Hematopoietic multipotent progenitor cell (in vitro differentiated cells): ENCODE results near the gene C10orf105. TPM values are rescaled to one million over a fixed set of nuclear protein-coding genes. Genes with fewer than 3 reads are reported as not detected.
A peak's percentile ranks its signal among the peaks of the same experiment; 100 is the strongest.

ENCODE experiments used
- DNase-seq, 3 donors: peaks; one replicate each; pipeline ENCODE4 v3.0.0-alpha.2; 2011 to 2015; ENCODE audit warnings: low read depth in 2 of 3, low spot score in 2 of 3
- total RNA-seq: library from RNA; depleted of rRNA; stranded (reverse); fragments of >200 nt; gene quantifications from one replicate; pipeline ENCODE4 v1.2.3, GENCODE V29; 2012

C10orf105 gene
- total RNA-seq, 1 donor, result 0.81 TPM

DNA sequence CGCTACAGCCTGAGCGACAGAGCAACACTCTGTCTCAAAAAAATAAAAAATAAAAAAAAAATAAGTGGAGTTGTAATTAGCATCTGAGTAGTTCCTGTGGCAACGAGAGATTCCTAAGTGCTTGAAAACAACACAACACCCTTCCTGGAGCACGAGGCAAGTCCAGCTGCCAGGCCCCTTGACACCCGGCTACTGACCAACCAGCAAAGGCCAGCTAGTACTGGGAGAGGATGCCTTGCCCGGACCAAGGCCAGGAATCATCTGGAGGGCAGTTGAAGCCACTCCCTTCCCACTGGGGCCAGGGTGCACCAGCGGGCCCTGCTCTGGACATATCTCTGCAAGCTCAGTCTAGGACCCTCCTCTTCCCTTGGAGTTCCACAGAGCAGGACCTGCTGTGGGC is 536 bp downstream of the C10orf105 start:
- DNase-seq, result no peak

DNA sequence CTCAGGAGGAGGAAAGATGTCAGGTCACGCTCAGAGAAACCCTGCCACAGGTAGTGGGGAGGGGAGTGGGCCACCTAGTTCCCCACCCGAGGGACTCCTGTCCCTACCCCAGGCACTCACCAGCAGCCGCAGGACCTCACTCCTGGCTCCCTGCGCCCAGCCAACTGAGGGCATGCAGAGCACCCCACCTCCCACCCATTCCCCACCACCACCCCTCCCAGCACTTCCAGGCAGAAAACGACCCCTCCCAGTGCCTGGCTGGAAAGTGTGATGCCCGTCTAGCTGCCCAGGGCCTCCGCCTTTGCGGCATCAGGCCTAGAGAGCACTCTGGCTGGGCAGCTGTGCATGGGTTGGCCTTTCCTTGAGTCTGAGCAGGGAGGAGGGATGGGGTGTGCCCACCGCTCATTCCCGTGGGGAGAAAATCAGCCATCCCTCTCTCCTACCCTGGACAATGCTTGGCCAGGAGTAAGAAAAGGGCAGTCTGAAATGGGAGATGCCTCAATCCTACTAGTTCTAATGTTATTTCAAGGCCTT is 1.3 kb downstream of the C10orf105 start:
- DNase-seq, result no peak

DNA sequence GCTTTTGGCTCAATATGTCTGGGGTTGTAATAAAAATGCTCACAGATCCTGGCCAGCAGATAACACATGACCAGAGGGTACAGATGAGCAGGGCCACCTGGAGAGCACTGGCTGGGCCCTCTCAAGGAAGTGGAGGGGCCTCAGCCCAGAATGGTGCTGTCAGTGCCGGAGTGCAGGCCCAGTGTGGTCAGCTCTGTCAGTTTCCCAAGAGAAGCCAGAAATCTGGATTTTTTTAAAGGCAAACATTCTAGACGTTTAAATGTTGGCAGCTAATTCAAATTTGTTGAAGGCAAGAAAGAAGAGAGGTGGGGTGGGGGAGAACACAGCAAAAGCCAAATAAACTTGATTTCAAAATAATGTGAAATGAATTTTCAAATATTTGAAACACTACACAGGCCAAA is 2.0 kb downstream of the C10orf105 start:
- no peak for DNase-seq

DNA sequence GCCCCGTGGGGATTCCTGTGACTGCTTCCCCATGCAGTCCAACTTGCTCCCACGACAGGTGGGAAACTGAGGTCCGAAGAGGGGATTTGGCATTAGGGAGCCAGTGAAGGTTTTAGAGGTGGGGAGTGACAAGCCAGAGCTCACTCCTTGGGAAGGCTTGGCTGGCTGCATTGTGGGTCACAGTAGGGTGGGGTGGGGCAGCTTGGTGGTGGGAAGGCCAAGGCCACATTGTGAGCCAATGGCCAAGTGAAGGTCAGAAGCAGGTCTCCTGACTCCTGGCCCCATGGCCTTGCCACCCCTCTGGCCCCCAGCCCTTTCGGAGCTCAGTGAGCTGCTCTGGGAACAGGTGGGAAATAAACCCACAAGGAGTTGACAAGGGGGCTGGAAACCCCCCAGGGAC is 2.5 kb downstream of the C10orf105 start:
- DNase-seq, result no peak

DNA sequence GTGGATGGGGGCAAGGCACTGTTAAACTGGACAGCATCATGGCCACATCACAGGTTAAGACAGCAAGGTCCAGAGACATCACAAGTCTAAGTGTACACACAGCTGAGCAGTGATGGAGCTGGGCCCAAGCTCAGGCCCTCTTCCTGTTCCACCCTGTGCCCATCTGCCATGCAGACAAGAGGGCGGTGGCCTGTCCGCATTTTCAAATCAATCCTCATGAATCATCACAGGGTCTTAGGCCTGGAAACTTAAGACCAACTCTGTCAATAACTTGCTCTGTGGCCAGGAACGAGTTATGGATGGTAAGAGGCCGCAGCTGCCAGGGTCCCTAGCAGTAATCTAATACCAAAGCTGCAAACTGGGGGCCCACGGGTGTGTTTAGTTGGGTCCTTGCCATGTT is 3.2 kb downstream of the C10orf105 start:
- no peak for DNase-seq

DNA sequence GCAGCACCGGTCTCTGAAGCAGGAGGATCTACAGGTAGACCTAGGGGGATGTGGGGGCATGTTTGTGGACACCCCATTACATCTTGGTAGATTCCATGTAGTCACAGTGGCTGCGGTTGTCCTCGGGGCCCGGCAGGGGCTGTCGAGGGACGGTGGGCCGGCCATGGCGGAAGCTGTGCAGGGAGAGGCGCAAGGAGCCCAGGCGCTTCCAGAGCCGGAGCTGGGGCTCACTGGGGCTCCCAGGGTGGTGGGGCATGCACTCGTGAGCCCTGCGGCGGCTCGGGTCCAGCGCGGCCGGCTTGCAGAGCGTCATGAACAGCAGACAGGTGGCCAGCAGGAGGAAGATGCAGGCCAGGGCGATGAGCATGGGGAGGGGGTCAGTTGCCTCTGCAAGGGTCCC is 3.7 kb downstream of the C10orf105 start:
- DNase-seq, result no peak

DNA sequence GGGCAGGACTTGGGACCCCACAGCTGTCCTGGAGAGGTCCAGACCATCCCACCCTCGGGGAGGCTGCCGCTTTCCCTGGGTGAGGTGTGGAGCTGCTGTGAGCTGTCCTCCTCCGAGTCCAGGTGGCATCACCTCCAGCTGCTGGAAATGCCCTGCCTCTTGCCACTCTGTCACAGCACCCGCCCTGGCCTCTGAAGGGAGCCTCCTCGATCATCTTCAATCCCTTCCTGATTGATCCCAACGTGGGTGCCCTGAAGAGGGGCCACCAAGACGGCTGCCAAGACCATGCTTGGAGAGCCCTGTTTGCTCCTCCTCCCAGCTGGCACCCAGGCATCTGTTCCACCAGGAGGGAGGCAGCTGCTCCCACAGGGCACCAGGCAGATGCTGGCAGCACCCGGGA is 4.6 kb downstream of the C10orf105 start:
- DNase-seq, result no peak

DNA sequence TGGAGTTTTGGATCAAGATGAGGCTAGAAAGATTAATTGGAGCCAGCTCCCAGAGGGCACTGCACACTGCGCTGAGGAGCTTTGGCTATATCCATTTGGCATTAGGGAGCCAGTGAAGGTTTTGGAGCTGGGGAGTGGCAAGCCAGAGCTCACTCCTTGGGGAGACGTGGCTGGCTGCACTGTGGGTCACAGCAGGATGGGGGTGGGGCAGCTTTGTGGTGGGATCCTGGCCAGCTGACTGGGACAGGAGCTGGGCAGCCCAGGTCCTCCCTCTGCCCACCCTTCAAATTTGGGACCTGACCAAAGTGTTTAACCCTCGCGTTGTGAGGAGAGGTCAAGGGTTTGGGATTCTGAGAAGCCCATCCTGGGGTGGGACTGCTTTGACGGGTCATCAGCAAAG is 5.0 kb downstream of the C10orf105 start:
- DNase-seq, result no peak

DNA sequence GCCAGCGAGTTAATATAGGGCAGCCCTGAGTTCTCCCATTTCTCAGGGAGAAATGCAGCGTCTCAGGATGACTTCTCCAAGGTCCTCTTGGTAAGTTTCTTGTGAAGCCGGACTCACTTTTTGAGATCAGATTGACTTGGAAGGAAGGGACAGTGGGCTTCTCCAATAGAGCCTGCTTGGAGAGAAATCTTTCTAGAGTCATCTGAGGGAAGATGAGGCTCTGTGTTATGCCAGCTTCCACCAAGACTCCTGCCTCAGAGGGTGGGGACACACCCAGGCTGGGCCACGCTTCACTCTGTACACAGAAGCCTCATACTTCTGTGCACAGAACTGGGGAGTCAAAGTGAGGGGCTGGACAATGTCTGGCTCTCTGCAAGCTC is 5.6 kb downstream of the C10orf105 start:
- no peak for DNase-seq

DNA sequence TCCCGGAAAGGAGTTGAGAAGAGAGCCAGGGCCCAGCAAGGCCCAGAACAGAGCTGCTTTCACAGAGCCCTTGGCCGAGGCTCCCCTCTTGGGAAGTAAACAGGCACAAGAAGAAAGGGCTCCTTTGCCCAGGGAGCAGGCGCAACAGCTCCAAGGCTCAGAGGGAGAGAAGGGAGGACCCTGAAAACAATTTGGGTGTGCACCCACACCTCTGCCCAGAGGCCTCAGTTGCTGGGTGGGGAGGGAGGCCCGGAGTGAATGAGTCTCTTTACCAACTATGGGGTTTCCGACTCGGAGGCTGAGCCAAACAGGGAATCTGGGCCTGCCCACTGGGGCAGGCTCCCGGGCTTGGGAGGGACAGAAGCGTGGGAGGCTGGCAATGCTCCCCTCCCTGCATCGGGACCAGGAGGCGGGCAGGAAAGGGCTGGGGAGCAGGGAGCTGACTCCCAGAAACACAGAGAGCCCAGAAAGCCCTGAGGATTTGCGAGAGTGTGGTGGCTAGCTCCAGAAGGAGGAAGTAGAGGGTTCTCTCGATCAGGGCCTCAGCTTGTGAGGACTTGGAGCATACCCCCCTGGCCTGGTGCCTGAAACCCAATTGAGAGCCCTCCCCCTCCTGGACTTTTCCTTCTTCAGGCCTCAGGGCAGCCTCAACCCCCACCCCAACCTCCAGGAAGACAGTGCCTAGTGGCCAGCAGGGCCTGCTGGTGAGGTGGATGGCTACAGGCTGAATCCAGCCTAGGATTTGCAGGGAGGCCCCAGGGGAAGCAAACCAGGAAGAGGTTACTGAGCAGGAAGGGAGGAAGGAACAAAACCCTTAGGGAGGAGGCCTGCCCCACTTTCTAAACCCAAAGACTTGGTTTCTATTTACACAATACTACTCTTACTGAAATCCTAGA is 6.2 kb downstream of the C10orf105 start:
- peak in 2 of 3 donors; percentile 22 to 58 for DNase-seq

DNA sequence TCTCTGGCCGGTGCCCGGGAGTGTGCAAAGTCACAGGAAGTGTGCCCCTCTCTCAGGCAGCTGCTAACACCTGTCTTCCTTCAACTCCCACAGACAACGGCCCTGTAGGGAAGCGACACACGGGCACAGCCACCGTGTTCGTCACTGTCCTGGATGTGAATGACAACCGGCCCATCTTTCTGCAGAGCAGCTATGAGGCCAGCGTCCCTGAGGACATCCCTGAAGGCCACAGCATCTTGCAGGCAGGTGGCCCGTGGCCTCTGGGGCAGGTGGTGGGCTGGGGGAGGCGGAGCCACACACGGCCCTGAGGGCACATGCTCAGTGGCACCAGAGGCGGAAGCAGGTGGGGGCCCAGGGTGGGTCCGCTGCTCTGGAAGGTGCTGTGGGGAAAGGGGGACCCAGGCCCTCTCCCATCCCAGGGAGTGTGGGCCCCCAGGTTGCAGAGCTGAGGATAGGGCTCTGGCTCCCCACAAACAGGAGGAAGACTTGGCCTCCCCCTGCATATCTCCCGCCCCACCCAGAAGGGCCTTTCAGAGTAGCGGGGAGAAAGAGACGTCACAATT is 6.9 kb downstream of the C10orf105 start:
- DNase-seq, result no peak

DNA sequence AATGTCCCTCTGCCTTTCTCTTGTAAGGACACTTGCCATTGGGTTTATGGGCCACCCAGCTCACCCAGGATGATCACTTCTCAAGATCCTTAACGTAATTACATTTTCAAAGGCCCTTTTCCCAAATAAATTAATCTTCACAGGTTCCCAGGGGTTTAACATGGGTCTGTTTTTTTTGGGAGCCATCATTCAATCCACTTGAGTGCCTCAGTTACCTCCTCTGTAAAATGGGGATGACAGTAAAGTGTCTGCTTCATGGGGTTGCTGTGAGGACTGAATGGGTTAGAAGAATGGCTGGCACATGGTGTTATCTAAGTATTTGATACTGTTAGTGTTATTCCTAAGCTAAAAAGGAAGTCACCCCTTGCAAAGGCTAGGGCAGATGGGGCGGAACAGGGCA is 7.4 kb downstream of the C10orf105 start:
- DNase-seq, result no peak

DNA sequence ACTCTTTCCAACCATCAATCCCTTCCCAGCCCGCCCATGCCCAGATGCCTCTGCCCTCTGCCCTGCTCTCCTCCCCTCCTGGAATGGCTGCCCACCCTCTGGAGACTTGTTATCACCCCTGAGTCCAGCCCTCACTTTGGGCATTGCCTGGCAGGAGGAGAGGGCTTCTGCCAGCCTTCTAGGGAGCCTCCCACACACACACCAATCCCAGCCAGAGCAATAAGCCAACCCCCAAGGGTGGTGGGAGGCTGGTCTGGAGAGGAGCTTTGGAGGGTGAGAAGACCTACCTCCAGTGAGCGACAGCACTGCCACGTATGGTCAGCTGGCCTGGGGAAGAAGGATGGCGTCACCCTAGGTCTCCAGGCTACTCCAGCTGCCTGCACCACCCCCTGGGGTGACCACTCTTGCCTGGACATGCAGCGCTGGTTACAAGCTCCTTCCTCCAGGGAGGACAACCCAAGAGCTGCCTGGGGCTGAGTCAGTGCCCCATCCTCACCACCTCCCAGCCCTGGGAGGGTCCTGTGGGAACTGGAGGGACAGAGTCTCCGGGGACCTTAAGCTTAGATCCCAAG is 8.4 kb downstream of the C10orf105 start:
- no peak for DNase-seq

DNA sequence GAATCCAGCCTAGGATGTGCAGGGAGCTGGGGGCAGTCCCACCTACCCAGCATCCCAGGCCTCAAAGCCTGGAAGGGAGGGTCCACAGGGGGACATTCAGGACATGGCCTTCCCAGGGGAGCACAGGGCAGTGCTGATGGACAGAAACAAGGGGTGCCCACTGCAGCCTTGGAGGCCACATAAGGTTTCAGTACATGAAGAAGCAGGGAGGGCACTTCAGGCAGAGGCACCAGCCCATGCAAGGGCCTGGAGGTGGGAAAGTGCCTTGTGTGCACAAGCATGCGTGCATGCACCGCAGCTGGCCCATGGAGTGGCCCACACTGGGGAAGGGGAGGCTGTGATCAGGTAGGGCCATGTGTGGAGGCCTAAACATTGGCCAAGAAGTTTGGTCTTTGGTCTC is 9.1 kb downstream of the C10orf105 start:
- no peak for DNase-seq

DNA sequence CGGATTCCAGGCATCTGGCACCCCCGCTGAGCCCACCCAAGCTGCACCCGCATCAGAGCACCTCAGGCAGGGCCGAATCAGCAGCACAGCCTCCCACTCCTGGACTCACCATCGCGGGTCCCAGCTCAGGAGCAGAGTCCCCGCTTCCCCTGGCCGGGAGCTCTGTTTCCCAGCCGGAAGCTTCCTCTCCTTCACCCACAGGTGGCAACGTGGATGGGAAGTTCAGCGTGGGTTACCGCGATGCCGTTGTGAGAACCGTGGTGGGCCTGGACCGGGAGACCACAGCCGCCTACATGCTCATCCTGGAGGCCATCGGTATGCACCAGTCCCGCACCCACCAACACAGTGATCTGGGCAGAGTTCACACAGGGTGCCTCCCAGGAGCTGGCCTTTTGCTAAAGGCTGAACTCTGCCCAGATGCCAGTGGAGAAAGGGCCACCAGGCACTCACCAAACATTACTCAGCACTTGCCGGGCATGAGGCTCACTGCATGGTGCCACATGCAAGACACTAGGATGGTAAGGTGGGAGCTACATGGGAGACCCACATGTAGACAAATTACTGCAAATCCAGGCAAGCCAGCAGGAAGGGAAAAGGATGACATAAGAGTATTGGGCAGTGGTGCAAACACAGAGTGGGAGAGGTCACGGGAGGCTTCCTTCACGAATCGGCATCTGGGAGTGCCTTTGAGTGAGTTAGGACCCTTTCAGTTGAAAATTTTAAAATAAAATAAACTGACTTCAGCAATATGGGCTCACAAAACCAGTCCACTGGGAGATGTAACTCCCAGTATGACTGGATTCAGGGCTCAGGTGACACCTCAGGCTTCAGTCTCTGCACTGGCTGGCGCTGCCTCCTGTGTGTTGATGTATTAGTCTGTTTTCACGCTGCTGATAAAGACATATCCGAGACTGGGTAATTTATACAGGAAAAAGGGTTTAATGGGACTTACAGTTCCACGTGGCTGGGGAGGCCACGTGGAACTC is 10.4 kb downstream of the C10orf105 start:
- no peak for DNase-seq

DNA sequence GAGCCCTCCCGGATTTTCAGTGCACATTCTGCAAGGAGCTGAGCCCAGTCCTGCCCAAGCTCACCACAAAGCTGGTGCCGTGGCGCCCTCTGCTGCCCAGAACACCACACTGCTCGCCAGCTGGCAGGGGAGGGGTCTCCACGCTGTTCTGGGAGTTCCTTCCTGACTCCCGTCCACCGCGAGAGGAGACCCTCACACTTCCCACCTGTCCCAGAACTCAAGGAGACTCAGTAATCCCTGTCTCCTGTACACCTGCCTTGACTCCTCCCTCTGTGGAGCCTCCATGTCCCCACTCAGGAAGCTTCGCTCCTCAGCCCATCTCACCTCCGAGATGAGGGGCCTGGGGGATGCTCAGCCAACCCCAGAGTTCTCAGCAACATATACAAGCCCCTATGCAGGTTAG is 11.3 kb downstream of the C10orf105 start:
- peak in 2 of 3 donors; percentile 46 to 65 for DNase-seq

DNA sequence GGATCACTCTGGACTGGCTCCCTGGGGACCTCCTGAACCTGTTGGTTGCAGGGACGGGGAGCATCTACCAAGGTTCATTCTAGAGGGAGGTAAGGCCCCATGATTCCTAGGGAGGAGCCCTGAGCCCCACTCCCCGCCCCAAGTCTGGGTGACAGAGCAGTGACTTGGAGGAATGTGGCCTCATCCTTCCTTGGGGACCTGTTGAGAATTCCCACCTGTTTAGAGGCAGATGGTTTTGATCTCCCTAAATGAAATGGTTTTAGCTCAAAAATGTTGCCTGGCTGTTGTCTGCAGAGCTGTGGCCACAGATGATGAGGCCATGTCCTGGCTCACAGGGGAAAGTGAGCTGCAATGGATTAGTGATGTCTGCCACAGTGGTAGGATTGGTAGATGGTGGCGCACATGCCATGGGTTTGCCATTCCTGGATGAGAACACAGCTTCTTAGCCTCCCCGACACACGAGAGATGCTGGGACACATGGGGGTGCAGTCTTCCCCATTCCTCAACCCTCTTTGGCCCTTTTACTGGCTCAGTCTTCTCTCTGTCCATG is 12.3 kb downstream of the C10orf105 start:
- no peak for DNase-seq

DNA sequence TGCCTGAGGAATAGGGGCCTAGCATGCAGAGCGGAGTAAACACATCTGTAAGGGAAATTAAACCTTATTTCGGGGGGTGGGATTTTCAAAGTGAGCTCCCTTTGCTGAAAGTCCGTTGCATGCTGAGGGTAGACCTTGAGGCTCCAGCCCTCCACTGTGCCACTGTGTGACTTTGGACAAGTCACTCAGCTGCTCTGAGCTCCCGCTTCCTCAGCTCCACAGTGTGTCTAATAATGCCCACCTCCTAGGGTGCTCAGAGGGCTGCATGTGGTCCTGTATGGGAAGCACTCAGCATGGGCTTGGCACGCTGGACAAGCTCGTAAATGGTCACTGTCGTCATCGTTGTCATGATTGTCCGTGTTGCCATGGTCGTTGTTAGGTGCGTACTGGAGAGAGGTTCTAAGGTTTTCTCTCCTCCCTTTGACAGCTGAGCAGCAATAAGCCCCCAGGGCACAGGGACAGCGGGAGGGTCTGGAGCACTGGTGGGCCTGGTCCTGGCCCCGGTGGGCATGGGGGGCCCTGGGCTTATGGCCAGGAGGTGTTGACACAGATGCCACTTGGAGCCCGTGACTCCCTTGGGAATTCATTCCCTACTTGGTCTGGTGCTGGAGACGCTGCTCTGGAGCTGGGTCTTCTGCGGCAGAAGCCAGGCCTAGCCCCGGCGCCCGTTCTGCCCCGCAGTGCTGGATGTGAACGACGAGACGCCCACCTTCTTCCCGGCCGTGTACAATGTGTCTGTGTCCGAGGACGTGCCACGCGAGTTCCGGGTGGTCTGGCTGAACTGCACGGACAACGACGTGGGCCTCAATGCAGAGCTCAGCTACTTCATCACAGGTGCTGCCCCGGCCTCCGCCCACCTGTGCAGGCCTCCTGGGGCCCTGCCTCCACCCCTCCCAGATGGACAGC is 13.1 kb downstream of the C10orf105 start:
- no peak for DNase-seq

DNA sequence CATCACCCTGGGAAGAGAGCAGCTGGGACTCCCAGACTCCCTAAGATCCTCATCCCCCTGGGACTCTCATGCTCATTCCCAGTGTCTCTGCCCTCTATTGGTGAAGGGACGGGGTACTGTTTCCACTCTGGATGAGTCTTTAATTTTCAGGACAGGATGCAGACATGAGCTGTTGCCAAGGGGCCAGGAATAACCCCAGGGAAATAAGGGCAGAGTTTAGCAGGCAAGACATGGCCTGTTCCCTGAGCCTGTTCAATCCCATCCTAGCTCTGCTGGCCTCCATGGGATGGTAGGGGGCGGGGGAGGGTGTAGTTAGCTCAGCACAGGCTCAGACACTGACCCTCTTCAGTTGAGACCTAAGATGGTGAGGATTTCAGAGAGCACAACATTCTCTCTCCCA is 14.0 kb downstream of the C10orf105 start:
- no peak for DNase-seq
